Hematopoietic multipotent progenitor cell treated with erythropoietin and hydrocortisone succinate and interleukin-3 and kit ligand, for 4 days (in vitro differentiated cells): Measurements from ENCODE around the gene AKR1C1.
A peak's percentile ranks its signal among the peaks of the same experiment; 100 is the strongest.
"Not testable (repeated sequence)": the region's sequence is repeated elsewhere in the genome, so short reads cannot be mapped to it uniquely, and the experiment has no call there.

Source experiments
- DNase-seq: peaks from one replicate; pipeline ENCODE4 v3.0.0-alpha.2; 2015

AKR1C1 gene

DNA sequence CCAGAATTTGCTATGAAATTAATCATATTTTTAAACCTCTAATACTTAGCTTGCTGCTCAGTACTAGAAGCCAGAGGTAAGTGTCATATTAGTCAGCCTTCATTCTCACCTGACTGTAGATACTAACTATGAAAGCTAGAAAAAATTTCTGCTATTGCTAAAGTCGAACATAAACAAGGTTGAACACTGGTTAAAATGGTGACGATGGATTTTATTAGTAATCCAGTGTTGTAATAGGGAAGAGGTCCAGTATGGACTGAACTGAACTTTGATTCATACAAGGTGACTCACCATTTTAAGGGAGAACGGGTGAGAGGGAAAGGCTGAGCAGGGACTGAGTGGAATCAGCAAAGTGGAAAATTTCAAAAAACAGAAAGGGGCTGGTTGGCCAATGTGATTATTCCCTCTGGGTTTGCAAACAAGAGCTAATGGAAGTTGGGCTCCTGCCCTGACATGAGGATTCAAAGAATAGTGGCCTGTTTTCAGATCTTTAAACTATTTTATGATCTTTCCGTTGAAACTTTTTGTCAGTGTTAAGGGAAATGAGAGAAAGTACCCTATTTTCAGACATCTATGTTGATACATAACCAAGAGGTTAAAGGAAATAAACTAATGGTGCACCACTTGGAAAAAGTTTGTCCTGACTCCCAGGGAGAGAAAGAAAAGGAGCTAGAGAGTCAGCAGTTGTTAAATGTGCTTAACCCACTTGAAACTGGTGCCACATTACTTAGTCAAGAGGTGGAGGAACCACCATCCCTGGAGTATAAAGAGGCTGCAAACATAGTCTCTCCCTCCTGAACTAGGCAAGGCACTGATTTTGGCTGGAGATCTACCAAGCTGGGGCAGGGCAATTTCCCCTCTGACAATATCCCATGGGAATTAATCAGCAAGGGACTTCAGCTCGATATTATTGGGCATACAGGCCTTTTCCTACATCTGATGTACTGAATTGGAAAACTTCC is 15.3 kb upstream of the AKR1C1 start:
- no peak for DNase-seq

- DNase-seq, result not testable (repeated sequence)
These were observed 11.6 kb upstream of the AKR1C1 start for GRCh38 chr10:4951512-4952162.

GRCh38 chr10:4953405-4953804 is 9.8 kb upstream of the AKR1C1 start:
- peak; percentile 12 for DNase-seq

DNA sequence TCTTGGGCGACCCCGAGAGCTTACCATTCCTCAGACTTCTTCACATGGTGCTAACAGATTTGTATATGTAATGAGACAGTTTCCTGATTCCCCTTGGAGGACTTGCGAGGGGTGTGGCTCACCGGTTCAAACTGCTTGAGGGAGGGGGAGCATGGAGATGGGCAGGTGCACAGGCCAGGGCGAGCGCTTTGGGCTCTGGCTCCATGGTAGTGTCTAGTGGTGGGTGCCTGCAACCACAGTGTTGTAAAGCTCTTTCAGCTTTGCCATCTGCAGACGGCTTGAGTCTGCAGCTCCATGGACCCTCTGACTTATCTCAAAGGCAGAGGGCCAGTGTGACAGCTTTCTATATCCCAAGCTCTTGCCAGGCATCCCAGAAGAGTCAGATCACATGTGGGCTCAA is 7.1 kb upstream of the AKR1C1 start:
- not testable (repeated sequence) for DNase-seq

DNA sequence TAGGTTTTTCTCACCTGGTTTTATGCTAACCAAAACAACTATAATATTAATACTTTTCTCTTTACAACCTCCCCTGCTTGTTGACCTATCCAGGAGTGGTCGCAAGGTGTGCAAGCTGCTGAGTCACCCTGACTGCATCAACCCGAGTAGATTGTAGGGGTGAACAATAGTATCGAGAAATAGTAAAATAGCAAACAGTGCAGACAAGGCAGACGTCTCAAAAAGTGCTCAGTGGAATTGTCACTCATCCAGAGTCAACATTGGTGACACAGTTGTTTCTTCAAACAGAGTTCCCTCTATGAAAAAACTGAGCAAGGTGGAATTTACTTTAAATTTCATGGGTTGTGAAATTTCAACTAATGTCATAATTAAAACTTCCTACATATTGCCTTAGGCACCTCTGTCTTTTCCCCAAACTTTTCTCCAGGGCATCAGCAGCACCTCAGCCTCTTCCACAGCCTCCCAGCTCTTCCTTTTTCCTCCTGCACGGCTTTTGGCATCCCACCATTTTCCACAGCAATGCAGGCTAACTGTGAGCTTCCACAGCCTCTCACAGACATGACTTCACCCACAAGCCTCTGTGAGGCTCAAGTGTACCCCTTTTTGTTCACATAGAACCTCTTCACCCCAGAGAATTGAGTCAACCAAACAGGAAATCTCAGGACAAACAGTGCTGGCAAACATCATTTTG is 6.1 kb upstream of the AKR1C1 start:
- DNase-seq, result not testable (repeated sequence)

DNA sequence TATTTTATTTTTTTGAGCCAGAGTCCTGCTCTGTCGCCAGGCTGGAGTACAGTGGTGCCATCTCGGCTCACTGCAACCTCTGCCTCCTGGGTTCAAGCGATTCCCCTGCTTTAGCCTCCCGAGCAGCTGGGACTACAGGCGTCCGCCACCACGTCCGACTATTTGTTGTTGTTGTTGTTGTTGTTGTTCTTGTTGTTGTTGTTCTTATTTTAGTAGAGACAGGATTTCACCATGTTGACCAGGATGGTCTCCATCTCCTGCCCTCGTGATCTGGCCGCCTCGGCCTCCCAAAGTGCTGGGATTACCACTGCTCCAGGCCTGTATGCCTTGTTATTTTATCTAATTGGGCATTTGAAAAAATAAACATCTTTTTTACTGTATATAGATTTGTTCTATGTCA is 1.7 kb upstream of the AKR1C1 start:
- DNase-seq, result not testable (repeated sequence)

- DNase-seq, result not testable (repeated sequence)
These were observed 907 bp upstream of the AKR1C1 start for GRCh38 chr10:4962308-4962707.

GRCh38 chr10:4963815-4964154 is 570 bp downstream of the AKR1C1 start:
- not testable (repeated sequence) for DNase-seq

DNA sequence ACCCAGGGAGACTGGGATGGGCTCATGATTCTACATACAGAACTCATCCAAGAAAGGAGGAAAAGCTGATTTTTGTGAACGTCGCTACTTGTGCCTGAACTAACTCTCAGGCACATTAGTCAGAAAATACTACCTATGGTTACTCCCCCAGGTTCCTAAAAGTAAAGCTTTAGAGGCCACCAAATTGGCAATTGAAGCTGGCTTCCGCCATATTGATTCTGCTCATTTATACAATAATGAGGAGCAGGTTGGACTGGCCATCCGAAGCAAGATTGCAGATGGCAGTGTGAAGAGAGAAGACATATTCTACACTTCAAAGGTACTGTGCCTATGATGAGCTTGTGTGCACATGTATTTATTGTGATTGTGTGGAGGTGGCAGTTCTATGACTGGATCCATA is 2.5 kb downstream of the AKR1C1 start:
- not testable (repeated sequence) for DNase-seq

DNA sequence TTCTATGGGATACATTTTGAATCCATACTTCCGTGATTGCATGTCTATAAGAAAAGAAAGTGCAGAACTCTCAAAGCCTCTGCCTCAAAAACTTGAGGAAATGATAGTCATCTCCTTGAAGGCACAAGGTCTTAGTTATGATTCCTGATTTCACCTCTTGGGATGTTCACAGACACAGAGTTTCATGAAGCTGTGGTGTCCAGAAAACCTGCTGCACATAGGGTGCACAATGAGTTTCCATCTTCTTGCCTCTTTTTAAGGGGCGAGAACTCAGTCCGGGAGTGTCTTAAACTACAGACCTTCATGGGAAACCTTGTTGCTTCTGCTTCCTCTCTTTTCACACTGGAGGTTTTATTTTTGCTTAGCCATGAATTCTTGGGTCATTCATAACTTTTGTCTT is 4.0 kb downstream of the AKR1C1 start:
- DNase-seq, result not testable (repeated sequence)

- DNase-seq, result not testable (repeated sequence)
These were observed 6.1 kb downstream of the AKR1C1 start for GRCh38 chr10:4969289-4969688.

GRCh38 chr10:4970362-4970761 is 7.1 kb downstream of the AKR1C1 start:
- not testable (repeated sequence) for DNase-seq

DNA sequence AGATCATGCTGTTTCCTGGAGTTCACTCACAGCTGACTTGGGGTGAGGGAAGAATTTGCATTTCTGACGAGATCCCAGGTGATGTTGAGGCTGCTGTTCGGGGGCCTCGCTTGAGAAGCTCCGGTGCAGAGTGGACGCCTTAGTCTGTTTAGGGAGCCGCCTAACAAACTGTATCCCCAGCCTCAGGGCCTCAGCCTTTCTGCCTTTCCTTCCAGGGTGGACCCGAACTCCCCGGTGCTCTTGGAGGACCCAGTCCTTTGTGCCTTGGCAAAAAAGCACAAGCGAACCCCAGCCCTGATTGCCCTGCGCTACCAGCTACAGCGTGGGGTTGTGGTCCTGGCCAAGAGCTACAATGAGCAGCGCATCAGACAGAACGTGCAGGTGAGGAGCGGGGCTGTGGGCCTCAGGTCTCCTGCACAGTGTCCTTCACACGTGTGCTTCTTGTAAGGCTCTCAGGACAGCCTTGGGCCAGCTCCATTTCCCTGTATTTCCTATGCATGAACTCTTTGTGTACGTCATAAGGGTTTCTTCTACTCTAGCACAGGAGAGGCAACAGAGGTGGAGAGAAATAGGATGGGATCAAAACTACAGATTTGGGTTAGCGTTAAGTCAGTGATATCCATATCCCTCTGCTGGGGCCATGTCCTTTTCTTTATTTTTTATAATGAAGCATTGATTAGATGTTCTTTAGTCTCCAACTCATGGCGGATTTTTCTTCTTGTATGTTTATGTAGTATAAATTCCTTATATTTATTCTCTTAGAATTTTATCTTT is 9.3 kb downstream of the AKR1C1 start:
- not testable (repeated sequence) for DNase-seq

DNA sequence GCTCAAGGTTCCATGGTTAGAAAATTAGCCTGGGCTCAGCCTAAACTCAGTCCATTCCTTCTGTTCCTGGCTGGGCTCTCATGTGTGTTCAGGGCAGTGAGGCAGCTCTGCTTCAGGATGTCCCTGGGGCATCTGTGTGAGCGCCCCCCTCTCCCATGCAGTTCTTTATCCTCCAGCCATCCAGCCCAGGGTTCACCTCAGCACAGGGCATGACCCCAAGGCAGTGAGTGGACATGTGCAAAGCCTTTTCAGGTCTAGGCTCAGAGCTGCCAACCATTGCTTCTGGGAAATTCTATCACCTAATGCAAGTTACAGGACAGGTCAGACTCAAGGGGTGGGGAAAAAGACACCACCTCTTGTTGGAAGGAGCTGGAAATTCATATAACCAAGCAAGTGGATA is 10.1 kb downstream of the AKR1C1 start:
- not testable (repeated sequence) for DNase-seq

- not testable (repeated sequence) for DNase-seq
These were observed 11.2 kb downstream of the AKR1C1 start for GRCh38 chr10:4974400-4974799.

GRCh38 chr10:4977025-4977424 is 13.8 kb downstream of the AKR1C1 start:
- DNase-seq, result no peak

GRCh38 chr10:4978870-4979269 is 15.7 kb downstream of the AKR1C1 start:
- DNase-seq, result no peak

GRCh38 chr10:4980793-4981192 is 17.6 kb downstream of the AKR1C1 start:
- no peak for DNase-seq

DNA sequence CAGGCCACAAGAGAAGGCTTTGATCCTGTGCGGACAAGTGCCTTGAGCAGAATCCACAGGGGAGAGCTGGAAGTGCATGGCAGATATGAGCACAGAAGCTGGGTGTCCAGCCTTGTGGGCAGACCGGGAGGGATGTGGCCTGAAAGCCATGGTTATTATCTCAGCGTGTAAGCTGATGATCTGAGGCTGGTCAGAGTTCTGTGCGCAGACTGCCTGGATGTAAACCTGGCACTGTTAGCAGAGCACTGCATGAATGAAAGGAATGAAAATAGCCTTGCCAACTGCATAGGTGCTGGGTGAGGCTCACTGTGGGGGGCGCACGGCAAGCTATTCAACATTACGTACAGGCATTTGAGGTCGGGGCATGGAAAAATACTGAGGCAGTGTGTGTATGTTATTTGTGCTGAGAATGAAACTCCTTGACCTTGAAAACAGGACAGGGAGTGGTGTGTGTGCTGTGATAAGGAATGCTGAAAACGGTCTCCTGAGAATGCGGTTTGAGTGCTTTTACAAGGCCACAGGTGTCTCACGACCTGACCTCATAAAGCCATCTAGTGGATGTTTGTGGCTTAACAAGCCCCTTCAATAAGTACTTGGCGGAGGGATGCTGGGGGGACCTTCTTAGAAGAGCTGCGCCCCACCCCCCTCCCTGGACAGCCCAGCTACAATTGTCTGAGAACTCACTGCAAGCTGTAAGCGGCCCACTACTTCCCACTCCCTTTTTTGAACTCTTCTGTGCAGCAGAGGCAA is 18.7 kb downstream of the AKR1C1 start:
- DNase-seq, result peak; percentile 86

DNA sequence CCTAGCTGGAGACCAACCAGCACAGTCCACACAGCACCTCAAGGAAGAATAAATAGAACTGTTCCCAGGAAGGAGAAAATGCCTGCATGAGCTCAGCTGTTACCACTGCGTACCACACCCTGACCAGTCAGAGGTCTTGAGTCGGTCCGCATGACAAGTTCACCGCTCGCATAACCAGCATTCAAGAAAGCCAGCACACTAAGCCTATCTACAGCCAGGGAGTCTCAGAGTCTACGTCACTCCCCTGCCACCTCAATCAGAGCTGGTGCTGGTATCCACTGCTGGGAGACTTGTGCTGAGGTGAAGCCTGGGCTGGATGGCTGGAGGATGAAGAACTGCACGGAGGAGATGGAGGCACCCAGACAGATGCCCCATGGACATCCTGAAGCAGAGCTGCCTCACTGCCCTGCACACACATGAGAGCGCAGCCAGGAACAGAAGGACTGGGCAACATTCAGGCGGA is 19.6 kb downstream of the AKR1C1 start:
- peak; percentile 3 for DNase-seq

DNA sequence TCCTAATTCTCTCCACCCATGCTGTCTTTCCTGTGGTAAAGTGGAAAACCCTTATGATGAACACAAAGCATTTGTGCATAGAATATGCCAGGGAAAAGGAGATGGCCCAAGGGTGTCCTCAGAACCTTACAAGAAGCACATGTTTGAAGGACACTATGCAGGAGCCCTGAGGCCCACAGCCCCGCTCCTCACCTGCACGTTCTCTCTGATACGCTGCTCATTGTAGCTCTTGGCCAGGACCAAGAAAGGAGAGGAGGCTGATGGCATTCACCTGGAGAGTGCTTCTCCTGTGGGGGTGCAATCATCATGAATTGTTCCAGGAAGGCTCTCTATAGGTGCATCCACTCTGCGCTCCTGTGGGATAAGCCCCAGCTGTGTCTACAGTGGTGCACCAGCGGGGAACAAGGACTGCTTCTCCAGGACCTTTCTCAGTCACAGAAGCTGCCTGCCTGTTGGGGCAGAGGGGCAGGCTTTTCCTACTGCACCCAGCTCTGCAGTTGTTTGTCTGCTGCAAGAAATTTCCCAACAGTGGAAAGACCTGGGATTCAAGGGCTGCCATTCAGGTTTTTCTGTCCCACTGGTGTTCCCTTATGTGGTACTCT is 20.5 kb downstream of the AKR1C1 start:
- DNase-seq, result no peak
